SK-N-SH treated with all-trans-retinoic acid at 6 μM for 48 hours (cell line): ENCODE measurements around the gene THSD4.

ENCODE experiments used
- ATAC-seq: fragments of 200-7000 bp; cut with Tn5 transposase; 3 replicates; pipeline ENCODE4 v1.9.1; 2020; ENCODE audit warnings: mild to moderate bottlenecking, moderate library complexity
- ARNTL ChIP-seq: fragments of 450-650 bp; formaldehyde crosslinking; IDR thresholded peaks from 2 replicates; pipeline ENCODE4 v1.5.0; 2020; ENCODE audit warnings: low read depth, mild to moderate bottlenecking, moderate library complexity, borderline replicate concordance
- BACH2 ChIP-seq: fragments of 250-450 bp; sonication (Bioruptor Pico); IDR thresholded peaks from 2 replicates; pipeline ENCODE4 v1.9.0; 2021; ENCODE audit warnings: mild to moderate bottlenecking, borderline replicate concordance
- CREB5 ChIP-seq: fragments of 250-450 bp; sonication (Bioruptor Pico); IDR thresholded peaks from 2 replicates; pipeline ENCODE4 v1.5.1; 2020; ENCODE audit warnings: low read depth, mild to moderate bottlenecking, moderate library complexity
- CSDC2 ChIP-seq: fragments of 250-450 bp; sonication (Bioruptor Pico); IDR thresholded peaks from 2 replicates; pipeline ENCODE4 v1.5.0; 2020; ENCODE audit warnings: mild to moderate bottlenecking, moderate library complexity
- CSRNP3 ChIP-seq: fragments of 250-450 bp; sonication (Bioruptor Pico); IDR thresholded peaks from 2 replicates; pipeline ENCODE4 v1.5.1; 2021; ENCODE audit warnings: mild to moderate bottlenecking, moderate library complexity
- ESRRG ChIP-seq: fragments of 250-450 bp; sonication (Bioruptor Pico); IDR thresholded peaks from 2 replicates; pipeline ENCODE4 v1.6.1; 2021; ENCODE audit warnings: mild to moderate bottlenecking
- GLIS3 ChIP-seq: fragments of 250-450 bp; sonication (Bioruptor Pico); IDR thresholded peaks from 2 replicates; pipeline ENCODE4 v1.5.0; 2020; ENCODE audit warnings: mild to moderate bottlenecking, moderate library complexity
- ISL1 ChIP-seq: fragments of 250-450 bp; sonication (Bioruptor Pico); IDR thresholded peaks from 2 replicates; pipeline ENCODE4 v2.1.2; 2022; ENCODE audit warnings: mild to moderate bottlenecking, moderate library complexity
- OSR1 ChIP-seq: fragments of 250-450 bp; sonication (Bioruptor Pico); IDR thresholded peaks from 2 replicates; pipeline ENCODE4 v1.8.0; 2022; ENCODE audit warnings: moderate library complexity, mild to moderate bottlenecking, inconsistent platforms
- PATZ1 ChIP-seq: fragments of 250-450 bp; sonication (Bioruptor Pico); IDR thresholded peaks from 2 replicates; pipeline ENCODE4 v1.8.0; 2020; ENCODE audit warnings: mild to moderate bottlenecking, moderate library complexity, borderline replicate concordance
- POU6F1 ChIP-seq: fragments of 250-450 bp; sonication (Bioruptor Pico); IDR thresholded peaks from 2 replicates; pipeline ENCODE4 v1.8.0; 2021; ENCODE audit warnings: low read depth, mild to moderate bottlenecking, moderate library complexity, borderline replicate concordance
- PPARA ChIP-seq: fragments of 250-450 bp; sonication (Bioruptor Pico); IDR thresholded peaks from 2 replicates; pipeline ENCODE4 v1.5.0; 2020; ENCODE audit warnings: mild to moderate bottlenecking, borderline replicate concordance
- RARB ChIP-seq: fragments of 250-450 bp; sonication (Bioruptor Pico); IDR thresholded peaks from 2 replicates; pipeline ENCODE4 v1.8.0; 2021; ENCODE audit warnings: mild to moderate bottlenecking, moderate library complexity
- SNAI2 ChIP-seq: fragments of 250-450 bp; sonication (Bioruptor Pico); IDR thresholded peaks from 2 replicates; pipeline ENCODE4 v1.5.0; 2020; ENCODE audit warnings: mild to moderate bottlenecking, moderate library complexity
- TCF4 ChIP-seq: fragments of 250-450 bp; sonication (Bioruptor Pico); IDR thresholded peaks from 2 replicates; pipeline ENCODE4 v1.8.0; 2021; ENCODE audit warnings: mild to moderate bottlenecking, moderate library complexity, borderline replicate concordance
- TSHZ2 ChIP-seq: fragments of 250-450 bp; sonication (Bioruptor Pico); IDR thresholded peaks from 2 replicates; pipeline ENCODE4 v1.5.0; 2020; ENCODE audit warnings: mild to moderate bottlenecking, moderate library complexity
- ZC3H10 ChIP-seq: fragments of 250-450 bp; sonication (Bioruptor Pico); IDR thresholded peaks from 2 replicates; pipeline ENCODE4 v1.5.1; 2021; ENCODE audit warnings: mild to moderate bottlenecking, moderate library complexity
- ZFP3 ChIP-seq: fragments of 250-450 bp; sonication (Bioruptor Pico); IDR thresholded peaks from 2 replicates; pipeline ENCODE4 v1.5.0; 2020; ENCODE audit warnings: mild to moderate bottlenecking, moderate library complexity
- ZFP30 ChIP-seq: fragments of 450-650 bp; formaldehyde crosslinking; IDR thresholded peaks from 2 replicates; pipeline ENCODE4 v1.5.0; 2022; ENCODE audit warnings: mild to moderate bottlenecking, moderate library complexity
- ZNF565 ChIP-seq: fragments of 450-650 bp; formaldehyde crosslinking; conservative IDR thresholded peaks from 2 replicates; pipeline ENCODE4 v1.5.0; 2020; ENCODE audit warnings: low read depth, mild to moderate bottlenecking, moderate library complexity
- ZNF70 ChIP-seq: fragments of 450-650 bp; formaldehyde crosslinking; IDR thresholded peaks from 2 replicates; pipeline ENCODE4 v1.5.0; 2020; ENCODE audit warnings: mild to moderate bottlenecking, moderate library complexity
- ZNF8 ChIP-seq: fragments of 450-650 bp; formaldehyde crosslinking; IDR thresholded peaks from 2 replicates; pipeline ENCODE4 v1.5.0; 2020; ENCODE audit warnings: mild to moderate bottlenecking, moderate library complexity

THSD4 gene

GRCh38 chr15:71730277-71731144, 615.2 kb downstream of the THSD4 start:
- peak; percentile 97 for ATAC-seq
- TF ChIP-seq ZFP30 (no peak), GLIS3 (CRISPR knock-in tag) (no peak), PATZ1 (CRISPR knock-in tag) (0 out of 2 replicates have a peak, but pooled peaks have one; percentile 21), OSR1 (CRISPR knock-in tag) (no peak), ZFP3 (CRISPR knock-in tag) (0 out of 2 replicates have a peak, but pooled peaks have one; percentile 57), ISL1 (CRISPR knock-in tag) (0 out of 2 replicates have a peak, but pooled peaks have one; percentile 37)
- TF ChIP-seq, all 23 proteins: peak for 3

- ATAC-seq = no peak
- TF ChIP-seq RARB (no peak), ZFP3 (CRISPR knock-in tag) (no peak), ZNF70 (CRISPR knock-in tag) (no peak), ARNTL (CRISPR knock-in tag) (no peak), BACH2 (CRISPR knock-in tag) (no peak), ZC3H10 (CRISPR knock-in tag) (no peak), PATZ1 (CRISPR knock-in tag) (no peak), ZNF565 (CRISPR knock-in tag) (no peak), GLIS3 (CRISPR knock-in tag) (no peak), ZFP30 (no peak), CREB5 (no peak), CSDC2 (no peak), ESRRG (CRISPR knock-in tag) (no peak), ZNF8 (CRISPR knock-in tag) (no peak), TSHZ2 (no peak), POU6F1 (CRISPR knock-in tag) (no peak), PPARA (CRISPR knock-in tag) (no peak), TCF4 (CRISPR knock-in tag) (no peak), SNAI2 (CRISPR knock-in tag) (no peak), CSRNP3 (no peak)
These were observed 617.4 kb downstream of the THSD4 start for GRCh38 chr15:71732636-71733035.
